ENCODE results near the gene DYNC1LI1.

DNA sequence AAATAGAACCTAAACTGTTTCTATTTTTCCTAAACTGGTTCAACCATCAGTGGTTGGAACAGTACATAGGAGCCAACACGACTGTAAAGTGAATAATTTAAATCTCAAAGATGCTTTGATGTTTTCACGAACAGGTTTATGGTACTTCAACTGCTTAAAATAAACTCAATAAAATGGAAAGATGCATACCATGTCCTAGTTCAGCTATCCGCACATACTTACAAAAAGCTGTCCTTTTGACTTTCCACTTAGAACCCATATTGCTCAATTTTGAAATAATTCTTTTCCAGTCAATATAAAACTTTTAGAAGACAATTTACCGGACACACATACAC lies 68.9 kb downstream of the DYNC1LI1 start:
- TF ChIP-seq, protein P1, sequence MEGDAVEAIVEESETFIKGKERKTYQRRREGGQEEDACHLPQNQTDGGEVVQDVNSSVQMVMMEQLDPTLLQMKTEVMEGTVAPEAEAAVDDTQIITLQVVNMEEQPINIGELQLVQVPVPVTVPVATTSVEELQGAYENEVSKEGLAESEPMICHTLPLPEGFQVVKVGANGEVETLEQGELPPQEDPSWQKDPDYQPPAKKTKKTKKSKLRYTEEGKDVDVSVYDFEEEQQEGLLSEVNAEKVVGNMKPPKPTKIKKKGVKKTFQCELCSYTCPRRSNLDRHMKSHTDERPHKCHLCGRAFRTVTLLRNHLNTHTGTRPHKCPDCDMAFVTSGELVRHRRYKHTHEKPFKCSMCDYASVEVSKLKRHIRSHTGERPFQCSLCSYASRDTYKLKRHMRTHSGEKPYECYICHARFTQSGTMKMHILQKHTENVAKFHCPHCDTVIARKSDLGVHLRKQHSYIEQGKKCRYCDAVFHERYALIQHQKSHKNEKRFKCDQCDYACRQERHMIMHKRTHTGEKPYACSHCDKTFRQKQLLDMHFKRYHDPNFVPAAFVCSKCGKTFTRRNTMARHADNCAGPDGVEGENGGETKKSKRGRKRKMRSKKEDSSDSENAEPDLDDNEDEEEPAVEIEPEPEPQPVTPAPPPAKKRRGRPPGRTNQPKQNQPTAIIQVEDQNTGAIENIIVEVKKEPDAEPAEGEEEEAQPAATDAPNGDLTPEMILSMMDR (IDR thresholded peaks at IDR 0.05) = no peak
- no peak for TF ChIP-seq POLR2A (IDR thresholded peaks at IDR 0.05)

Data from lower leg skin (tissue), 3 donors.